Peyer's patch (tissue), 4 donors: Measurements from ENCODE around the gene ANK2.

Experiments
- CTCF ChIP-seq, 6 experiments: fragments of 450-650 bp in 4 of 6; fragments of 200-600 bp in 2 of 6; sonication (generic) in 1 of 6; IDR thresholded peaks; one replicate each; pipeline ENCODE4 v1.5.1; 2017 to 2019; ENCODE audit warnings: antibody characterized with exemption in 6 of 6, mild to moderate bottlenecking in 3 of 6, moderate library complexity in 1 of 6
- POLR2A ChIP-seq, 2 donors: fragments of 450-650 bp; IDR thresholded peaks; one replicate each; pipeline ENCODE4 v1.5.1; 2017; ENCODE audit warnings: antibody characterized with exemption in 2 of 2, mild to moderate bottlenecking in 2 of 2, moderate library complexity in 2 of 2

DNA sequence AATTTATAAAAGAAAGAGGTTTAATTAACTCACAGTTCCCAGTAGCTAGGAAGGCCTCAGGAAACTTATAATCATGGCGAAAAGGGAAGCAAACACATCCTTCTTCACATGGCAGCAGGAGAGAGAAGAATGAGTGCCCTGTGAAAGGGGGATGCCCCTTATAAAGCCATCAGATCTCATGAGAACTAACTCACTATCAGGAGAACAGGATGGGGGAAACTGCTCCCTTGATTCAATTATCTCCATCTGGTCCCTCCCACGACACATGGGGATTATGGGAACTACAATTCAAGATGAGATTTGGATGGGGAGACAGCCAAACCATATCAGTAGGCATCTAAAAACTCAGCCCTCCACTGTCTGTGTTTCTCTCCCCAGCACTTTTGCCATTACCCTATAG, 22.4 kb downstream of the ANK2 start:
- TF ChIP-seq CTCF (IDR thresholded peaks at IDR 0.05) (no peak), POLR2A (IDR thresholded peaks at IDR 0.05) (no peak)
